ENCODE measurements around the gene TIE1. TPM values are rescaled to one million over a fixed set of nuclear protein-coding genes. Genes with fewer than 3 reads are reported as not detected.

Gene TIE1
- total RNA-seq, 1 experiment from 2014 or later = 0.11 TPM

DNA sequence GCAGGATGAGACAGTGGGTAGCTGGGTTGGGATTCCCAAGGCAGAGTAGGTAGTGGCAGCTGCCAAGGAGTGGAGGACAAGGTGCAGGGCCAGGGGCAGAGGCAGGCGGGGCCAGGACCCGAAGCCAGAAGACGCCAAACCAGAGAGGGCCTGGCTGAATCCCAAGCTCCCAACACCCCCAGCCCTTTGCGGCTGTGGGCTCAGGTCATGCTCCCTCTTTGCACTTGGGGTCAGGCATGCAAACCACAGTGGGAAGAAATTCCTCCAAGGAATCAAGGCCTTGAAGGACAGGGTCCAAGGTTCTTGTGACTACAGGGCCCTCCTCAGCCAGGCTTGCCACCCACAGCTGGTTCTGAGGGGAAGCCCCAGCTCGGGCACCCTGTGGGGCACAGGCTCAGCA is 21.6 kb upstream of the TIE1 start:
- Histone ChIP-seq H3K36me3 (no peaks in the 10 kb centered on the region), H3K9me3 (replicated peaks) (no peaks in the 10 kb centered on the region), H3K4me3 (no peak overlapping the region), H3K27ac (no peak overlapping the region), H3K4me1 (replicated peaks) (no peaks in the 10 kb centered on the region), H3K27me3 (replicated peaks) (no peaks in the 10 kb centered on the region)
- DNase-seq (ENCODE audit: low read depth in 1 of 2, low spot score in 2 of 2) = no peak

GRCh38 chr1:43279666-43280065 is 21.1 kb upstream of the TIE1 start:
- Histone ChIP-seq H3K36me3 (no peaks in the 10 kb centered on the region), H3K4me3 (no peak overlapping the region), H3K27me3 (replicated peaks) (no peaks in the 10 kb centered on the region), H3K4me1 (replicated peaks) (no peaks in the 10 kb centered on the region), H3K9me3 (replicated peaks) (no peaks in the 10 kb centered on the region), H3K27ac (no peak overlapping the region)
- DNase-seq (ENCODE audit: low read depth in 1 of 2, low spot score in 2 of 2) = no peak

DNA sequence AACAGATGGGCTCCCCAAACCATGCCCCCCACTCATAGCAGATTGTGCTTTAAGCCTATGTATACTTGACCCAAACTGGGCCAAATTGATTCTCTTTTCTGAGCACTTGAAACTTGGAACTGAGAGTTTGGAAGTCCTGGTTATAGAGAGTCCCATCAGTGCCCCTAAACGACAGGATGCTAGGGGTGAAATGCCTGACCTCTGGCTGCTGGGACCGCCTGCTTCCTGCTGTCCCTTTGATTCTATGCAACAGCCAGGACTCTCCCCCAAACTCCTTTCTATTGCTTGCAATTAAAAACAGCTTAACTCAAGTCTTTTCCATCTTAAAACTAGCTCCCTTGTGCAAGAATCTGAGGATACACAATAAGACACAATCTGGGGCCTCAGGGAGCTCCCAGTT is 20.1 kb upstream of the TIE1 start:
- no peaks in the 10 kb centered on the region for H3K4me1 ChIP-seq (replicated peaks)

DNA sequence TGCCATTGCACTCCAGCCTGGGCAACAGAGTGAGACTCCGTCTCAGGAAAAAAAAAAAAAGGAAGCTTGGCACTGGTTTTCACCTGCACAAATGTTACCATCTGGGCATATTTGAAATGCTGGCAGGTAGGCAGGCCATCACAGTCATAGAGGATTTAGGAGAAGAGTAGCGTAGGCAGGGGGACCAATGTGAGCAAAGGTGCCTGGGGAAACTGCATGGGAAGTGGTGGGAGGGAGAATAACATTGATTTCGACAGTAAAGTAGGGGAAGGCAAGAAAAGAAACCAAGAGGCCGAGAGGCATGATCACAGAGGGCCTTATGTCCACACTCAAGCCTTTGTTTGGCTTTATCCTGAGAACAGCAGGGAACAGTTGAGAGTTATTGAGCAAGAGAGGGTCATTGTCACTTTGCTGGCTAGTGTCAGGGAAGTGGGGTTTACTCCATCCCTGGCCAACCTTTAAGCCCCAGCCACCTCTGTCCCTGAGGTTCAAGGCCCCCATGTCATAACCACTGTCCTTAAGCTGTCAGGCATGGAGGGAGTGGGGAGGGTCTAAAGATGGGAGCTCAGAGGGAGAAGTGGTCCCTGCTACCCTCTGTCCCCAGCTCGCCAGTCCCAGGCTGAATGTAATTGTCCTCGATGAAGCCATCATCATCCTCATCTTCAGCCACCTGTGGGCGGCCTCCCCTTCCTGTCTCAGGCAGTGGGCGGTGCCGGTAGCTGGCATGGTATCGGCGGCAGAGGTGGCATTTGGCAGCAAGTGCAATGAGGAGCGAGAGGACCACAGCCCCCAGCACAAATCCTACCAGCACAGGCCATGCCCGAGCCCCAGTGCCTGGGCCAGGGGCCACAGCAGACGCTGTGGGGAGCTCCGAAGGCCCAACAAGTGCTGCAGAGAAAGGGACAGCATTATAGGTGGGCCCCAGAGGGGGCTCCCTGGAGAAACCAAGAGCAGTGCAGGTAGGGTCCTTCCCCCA is 18.3 kb upstream of the TIE1 start:
- Histone ChIP-seq H3K4me3 (no peak overlapping the region), H3K27ac (no peak overlapping the region), H3K27me3 (replicated peaks) (no peaks in the 10 kb centered on the region), H3K4me1 (replicated peaks) (no peaks in the 10 kb centered on the region), H3K36me3 (no peaks in the 10 kb centered on the region), H3K9me3 (replicated peaks) (no peaks in the 10 kb centered on the region)
- DNase-seq (ENCODE audit: low read depth in 1 of 2, low spot score in 2 of 2) = no peak

More for the DNA sequence above, 20.1 kb upstream of the TIE1 start:
- Histone ChIP-seq H3K36me3 (no peaks in the 10 kb centered on the region), H3K27me3 (replicated peaks) (no peaks in the 10 kb centered on the region), H3K27ac (no peak overlapping the region), H3K4me3 (no peak overlapping the region), H3K9me3 (replicated peaks) (no peaks in the 10 kb centered on the region)
- DNase-seq (ENCODE audit: low read depth in 1 of 2, low spot score in 2 of 2) = no peak

DNA sequence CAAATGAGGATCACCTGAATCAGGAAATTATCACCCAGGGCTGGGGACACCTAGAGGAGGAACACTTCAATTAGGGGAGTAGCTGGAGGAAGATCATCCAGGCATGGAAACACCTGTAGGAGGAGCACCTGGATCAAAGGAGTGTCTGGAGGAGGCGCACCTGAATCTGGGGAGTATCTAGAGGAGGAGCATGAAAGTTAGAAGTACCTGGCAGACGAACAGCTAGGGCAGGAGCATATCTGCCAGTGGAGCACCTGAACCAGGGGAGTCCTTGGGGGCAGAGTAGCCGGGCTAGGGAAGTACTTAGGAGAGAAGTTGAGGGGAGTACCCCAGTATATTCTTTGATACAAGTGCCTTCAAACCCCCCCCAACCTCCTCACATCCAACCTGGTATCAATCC is 16.7 kb upstream of the TIE1 start:
- H3K36me3 ChIP-seq = no peaks in the 10 kb centered on the region
- H3K27ac ChIP-seq = no peak overlapping the region
- DNase-seq (ENCODE audit: low read depth in 1 of 2, low spot score in 2 of 2) = no peak
- H3K4me3 ChIP-seq = no peak overlapping the region
- H3K27me3 ChIP-seq (replicated peaks) = no peaks in the 10 kb centered on the region
- no peaks in the 10 kb centered on the region for H3K4me1 ChIP-seq (replicated peaks)
- H3K9me3 ChIP-seq (replicated peaks) = no peaks in the 10 kb centered on the region

GRCh38 chr1:43284546-43285110 is 16.2 kb upstream of the TIE1 start:
- no peaks in the 10 kb centered on the region for H3K36me3 ChIP-seq
- no peaks in the 10 kb centered on the region for H3K9me3 ChIP-seq (replicated peaks)
- no peak for DNase-seq (ENCODE audit: low read depth in 1 of 2, low spot score in 2 of 2)
- no peak overlapping the region for H3K27ac ChIP-seq
- H3K4me3 ChIP-seq = no peak overlapping the region
- no peaks in the 10 kb centered on the region for H3K4me1 ChIP-seq (replicated peaks)
- H3K27me3 ChIP-seq (replicated peaks) = no peaks in the 10 kb centered on the region

- Histone ChIP-seq H3K4me1 (replicated peaks) (no peaks in the 10 kb centered on the region), H3K9me3 (replicated peaks) (no peaks in the 10 kb centered on the region), H3K4me3 (no peak within 1 kb of the TSS), H3K27me3 (replicated peaks) (no peaks in the 10 kb centered on the region), H3K36me3 (no peaks in the 10 kb centered on the region), H3K27ac (no peak within 1 kb of the TSS)
- no peak for DNase-seq (ENCODE audit: low read depth in 1 of 2, low spot score in 2 of 2)
Observed at GRCh38 chr1:43285269-43285990, 15.4 kb upstream of the TIE1 start, which contains the start of gene C1orf210. TSS of gene C1orf210 (minus strand) at chr1:43285581. CDS start at chr1:43283270, 2,311 bp downstream.

DNA sequence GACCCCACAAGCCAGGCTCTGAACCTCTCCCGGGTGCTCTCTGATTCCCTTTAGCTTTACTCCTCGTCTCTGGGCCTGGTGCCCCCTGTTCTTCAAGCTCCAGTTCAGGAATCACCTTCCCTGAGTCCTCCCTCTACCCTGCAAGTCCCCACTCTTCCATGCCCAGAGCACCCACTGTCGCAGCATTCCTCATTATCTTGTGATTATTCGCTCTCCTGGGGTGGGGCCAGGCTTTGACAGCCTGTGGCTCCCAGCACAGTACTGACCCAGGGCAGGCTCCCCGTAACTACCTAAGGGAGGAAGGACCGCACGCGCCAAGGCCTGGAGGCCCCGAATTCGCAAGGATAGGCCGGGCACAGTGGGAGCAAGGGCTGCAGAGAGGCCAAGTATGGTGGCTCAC is 14.7 kb upstream of the TIE1 start:
- H3K4me1 ChIP-seq (replicated peaks) = no peaks in the 10 kb centered on the region
- H3K27ac ChIP-seq = no peak overlapping the region
- no peak overlapping the region for H3K4me3 ChIP-seq
- no peaks in the 10 kb centered on the region for H3K36me3 ChIP-seq
- no peaks in the 10 kb centered on the region for H3K27me3 ChIP-seq (replicated peaks)
- no peaks in the 10 kb centered on the region for H3K9me3 ChIP-seq (replicated peaks)
- no peak for DNase-seq (ENCODE audit: low read depth in 1 of 2, low spot score in 2 of 2)

- H3K36me3 ChIP-seq = no peaks in the 10 kb centered on the region
- H3K4me1 ChIP-seq (replicated peaks) = no peaks in the 10 kb centered on the region
- H3K4me3 ChIP-seq = no peak overlapping the region
- H3K9me3 ChIP-seq (replicated peaks) = no peaks in the 10 kb centered on the region
- no peak for DNase-seq (ENCODE audit: low read depth in 1 of 2, low spot score in 2 of 2)
- H3K27ac ChIP-seq = no peak overlapping the region
- H3K27me3 ChIP-seq (replicated peaks) = no peaks in the 10 kb centered on the region
Observed at GRCh38 chr1:43286533-43286932, 14.2 kb upstream of the TIE1 start.

- Histone ChIP-seq H3K4me1 (replicated peaks) (no peaks in the 10 kb centered on the region), H3K27me3 (replicated peaks) (no peaks in the 10 kb centered on the region), H3K4me3 (no peak overlapping the region), H3K9me3 (replicated peaks) (no peaks in the 10 kb centered on the region), H3K27ac (no peak overlapping the region), H3K36me3 (no peaks in the 10 kb centered on the region)
- no peak for DNase-seq (ENCODE audit: low read depth in 1 of 2, low spot score in 2 of 2)
Observed at GRCh38 chr1:43288058-43288784, 12.6 kb upstream of the TIE1 start.

- no peaks in the 10 kb centered on the region for H3K27me3 ChIP-seq (replicated peaks)
- no peaks in the 10 kb centered on the region for H3K9me3 ChIP-seq (replicated peaks)
- DNase-seq (ENCODE audit: low read depth in 1 of 2, low spot score in 2 of 2) = no peak
- no peak overlapping the region for H3K27ac ChIP-seq
- H3K4me3 ChIP-seq = no peak overlapping the region
- no peaks in the 10 kb centered on the region for H3K36me3 ChIP-seq
- peaks cover 4% of the 10 kb centered on the region for H3K4me1 ChIP-seq (replicated peaks)
Observed at GRCh38 chr1:43288785-43289706, 11.7 kb upstream of the TIE1 start.

DNA sequence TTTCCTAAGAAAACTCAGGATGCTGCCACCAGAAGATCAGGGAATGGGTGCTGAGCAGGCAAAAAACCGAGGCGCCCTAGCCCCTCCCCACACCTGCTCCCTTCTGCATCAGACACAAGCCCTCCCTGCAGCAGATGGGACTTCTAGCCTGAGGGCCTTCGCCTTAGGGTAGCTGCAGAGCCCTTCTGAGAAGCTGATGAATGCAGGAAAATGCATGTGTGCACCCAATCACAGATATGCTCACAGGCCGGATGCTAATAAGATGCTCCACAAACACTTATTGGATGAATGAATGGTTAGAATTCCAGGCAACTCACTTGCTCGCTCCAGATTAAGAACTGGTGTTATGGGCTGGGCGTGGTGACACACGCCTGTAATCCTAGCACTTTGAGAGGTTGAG is 8.6 kb upstream of the TIE1 start:
- H3K36me3 ChIP-seq = no peaks in the 10 kb centered on the region
- H3K4me1 ChIP-seq (replicated peaks) = peaks cover 34% of the 10 kb centered on the region
- no peak for DNase-seq (ENCODE audit: low read depth in 1 of 2, low spot score in 2 of 2)
- no peak overlapping the region for H3K4me3 ChIP-seq
- no peaks in the 10 kb centered on the region for H3K27me3 ChIP-seq (replicated peaks)
- no peaks in the 10 kb centered on the region for H3K9me3 ChIP-seq (replicated peaks)
- no peak overlapping the region for H3K27ac ChIP-seq

DNA sequence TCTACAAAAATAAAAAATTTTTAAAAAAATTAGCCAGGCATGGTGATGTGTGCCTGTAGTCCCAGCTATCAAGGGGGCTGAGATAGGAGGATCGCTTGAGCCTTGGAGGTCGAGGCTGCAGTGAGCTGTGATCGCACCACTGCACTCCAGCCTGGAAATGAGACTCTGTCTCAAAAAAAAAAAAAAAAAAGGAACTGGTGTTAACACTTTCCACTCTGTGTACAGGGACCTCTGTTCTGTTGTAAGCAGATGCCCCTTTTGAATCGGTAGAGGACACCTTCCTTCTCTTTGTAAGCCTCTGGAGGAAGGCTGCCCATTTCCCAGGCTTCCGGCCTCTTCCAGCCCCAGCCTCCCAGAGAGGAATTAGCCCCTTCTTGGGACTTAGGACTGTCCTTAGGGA is 8.1 kb upstream of the TIE1 start:
- H3K27me3 ChIP-seq (replicated peaks) = no peaks in the 10 kb centered on the region
- no peak for DNase-seq (ENCODE audit: low read depth in 1 of 2, low spot score in 2 of 2)
- no peaks in the 10 kb centered on the region for H3K36me3 ChIP-seq
- H3K9me3 ChIP-seq (replicated peaks) = no peaks in the 10 kb centered on the region
- H3K27ac ChIP-seq = no peak overlapping the region
- no peak overlapping the region for H3K4me3 ChIP-seq
- peaks cover 35% of the 10 kb centered on the region for H3K4me1 ChIP-seq (replicated peaks)
